GM03348 (cell line): Measurements from ENCODE around the gene REELD1.

Source experiments
- DNase-seq: peaks from one replicate; pipeline ENCODE4 v3.0.0; 2012; ENCODE audit warnings: low spot score

REELD1 gene

DNA sequence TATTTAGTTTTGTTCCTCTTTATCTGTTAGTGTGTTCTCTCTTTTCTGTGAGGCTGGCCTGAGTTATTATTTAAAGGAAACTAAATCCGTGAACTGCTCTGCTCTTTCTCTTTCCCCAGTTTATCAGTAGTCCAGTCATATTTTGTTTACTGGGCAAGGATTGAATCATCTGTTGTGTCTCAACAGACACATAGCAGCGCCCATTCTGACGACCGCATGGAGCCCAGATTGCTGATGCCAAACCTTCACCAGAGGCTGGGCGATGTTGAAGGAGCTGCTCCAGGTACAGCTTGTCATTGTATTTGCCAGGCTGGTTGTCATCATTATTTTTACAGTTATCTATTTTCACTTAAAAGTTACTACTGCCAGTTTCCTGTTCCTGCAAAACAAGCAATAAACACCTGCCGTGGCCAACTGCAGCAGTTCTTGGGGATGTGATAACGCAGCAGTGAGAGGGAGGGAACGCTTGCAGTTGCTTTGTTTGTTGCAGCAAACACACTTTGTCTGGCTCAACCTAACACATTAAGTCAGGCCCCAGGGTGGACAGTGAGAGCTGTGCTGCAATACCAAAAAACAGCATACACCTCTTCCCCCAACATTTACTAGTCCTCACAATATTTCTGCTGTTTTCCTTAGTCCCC lies 10.1 kb downstream of the REELD1 start:
- DNase-seq: no peak

DNA sequence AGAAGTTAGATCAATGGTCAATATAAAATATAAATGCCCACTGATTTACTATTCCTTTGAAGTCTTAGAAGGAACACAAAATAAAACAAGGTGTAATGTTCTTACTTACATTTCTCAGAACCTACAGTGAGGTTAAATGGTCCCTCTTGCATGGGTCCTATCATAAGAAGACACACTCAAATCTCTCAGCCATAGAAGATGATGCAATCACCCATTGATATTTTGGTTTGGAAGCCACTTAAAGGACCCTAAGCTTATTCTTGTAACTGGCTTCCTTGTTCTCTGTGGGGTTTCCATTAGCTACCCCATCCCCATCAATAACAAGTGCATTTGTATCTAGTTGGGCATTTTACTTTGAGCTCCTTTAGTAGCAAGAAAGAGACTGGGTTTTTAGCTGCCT lies 15.1 kb downstream of the REELD1 start:
- DNase-seq: no peak

DNA sequence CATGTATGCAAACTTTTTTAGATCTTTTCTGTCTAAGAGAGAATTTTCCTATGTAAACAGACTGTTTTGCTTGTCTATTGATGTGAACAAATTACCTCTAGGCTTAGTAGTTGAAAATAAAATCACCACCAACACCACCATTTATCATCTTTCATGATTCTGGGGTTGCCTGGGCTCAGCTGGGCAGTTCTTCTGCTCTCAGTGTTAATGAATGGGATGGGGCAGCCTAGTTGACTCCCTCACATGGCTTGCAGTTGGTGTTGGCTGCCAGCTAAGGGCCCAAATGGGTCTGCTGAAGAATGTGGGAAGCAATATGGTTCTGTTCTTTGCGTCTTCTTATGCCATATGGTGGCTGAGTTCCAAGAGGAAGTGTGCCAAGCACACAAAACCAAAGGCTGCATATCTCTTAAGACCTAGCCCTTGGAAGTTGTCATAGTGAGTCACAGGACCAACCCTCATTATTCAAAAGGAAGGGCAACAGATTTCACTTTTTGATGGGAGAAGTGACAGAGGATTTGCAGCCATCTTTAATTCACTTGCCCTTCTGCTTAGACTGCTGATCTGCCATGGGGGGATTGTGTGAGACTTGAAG lies 17.9 kb downstream of the REELD1 start:
- no peak for DNase-seq

DNA sequence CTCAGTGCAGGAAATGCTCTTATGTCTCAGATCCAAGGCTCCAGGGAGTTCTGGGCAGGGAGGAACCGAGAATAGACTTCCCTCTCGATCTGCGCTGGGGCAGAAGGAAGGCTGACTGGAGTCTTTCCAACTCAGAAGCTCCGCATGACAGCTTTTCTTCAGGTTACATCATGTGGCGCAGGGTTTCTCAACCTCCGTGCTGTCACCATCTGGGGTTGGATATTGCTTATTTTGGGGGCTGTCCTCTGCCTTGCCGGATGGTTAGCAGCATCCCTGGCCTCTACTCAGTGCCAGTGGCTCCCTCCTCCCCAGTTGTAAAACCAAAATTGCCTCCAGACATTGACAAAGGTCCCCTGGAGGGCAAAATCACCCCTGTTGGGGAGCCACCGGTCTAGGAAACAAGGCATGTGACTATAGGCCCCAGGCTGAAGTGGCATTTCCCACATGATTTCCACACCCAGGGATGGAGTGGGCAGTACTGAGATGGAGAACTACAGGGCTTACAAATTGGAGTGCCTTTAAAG lies 21.4 kb downstream of the REELD1 start:
- no peak for DNase-seq

DNA sequence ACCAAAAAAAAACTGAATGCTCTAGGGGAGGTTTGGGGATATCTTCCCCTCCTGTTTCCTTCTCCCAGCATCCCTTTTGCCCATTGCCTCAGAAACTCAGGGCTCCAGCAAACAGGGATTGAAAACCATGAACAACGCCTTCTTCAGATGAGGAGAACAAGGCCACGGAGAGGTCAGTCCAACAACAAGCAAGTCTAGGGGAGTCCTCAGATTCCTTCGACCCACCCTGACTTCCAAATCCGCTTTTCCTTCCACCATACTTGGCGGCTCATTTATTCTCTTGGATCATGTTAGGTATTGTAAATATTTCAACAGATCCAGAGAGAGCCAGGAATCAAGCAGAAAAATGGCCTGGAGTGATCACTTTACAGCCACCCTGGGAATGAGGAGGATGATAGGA lies 21.9 kb downstream of the REELD1 start:
- DNase-seq: no peak

DNA sequence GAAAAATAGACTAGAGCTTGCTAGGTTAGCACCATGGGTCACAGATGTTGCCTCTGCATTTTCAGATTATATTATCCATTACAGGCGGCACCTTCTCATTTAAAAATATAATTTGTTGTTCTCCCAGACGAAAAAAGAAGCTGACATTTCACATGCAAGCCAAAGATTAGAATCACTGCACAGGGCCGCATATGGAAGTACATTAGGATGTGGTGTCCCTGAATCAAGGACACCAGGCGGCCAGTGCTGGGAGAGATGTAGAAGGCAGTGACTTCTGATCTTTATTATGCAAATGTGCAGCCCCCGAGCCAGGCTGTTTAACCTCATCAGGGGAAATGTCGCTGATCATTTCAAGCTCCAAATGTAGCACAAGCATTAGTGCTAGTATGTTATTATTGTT lies 22.8 kb downstream of the REELD1 start:
- no peak for DNase-seq

DNA sequence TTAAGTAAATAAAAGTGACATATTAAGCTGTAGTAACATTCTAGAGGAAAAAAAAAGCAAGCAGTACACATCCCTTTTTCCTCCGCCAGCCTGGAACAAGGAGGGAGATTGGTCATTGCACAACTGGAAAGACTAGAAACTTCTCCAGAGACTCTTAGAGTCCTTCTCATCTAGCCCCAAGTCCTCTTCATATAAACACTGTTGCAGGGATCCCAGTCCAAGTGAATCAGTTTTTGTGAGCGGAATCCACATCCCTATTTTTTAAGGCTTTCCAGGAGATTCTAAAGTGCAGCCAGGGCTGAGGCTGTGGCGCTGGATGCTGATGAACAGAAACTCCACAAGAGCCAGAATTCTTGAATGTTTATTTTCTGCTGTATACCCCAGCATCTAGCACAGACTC lies 23.8 kb downstream of the REELD1 start:
- DNase-seq: no peak

DNA sequence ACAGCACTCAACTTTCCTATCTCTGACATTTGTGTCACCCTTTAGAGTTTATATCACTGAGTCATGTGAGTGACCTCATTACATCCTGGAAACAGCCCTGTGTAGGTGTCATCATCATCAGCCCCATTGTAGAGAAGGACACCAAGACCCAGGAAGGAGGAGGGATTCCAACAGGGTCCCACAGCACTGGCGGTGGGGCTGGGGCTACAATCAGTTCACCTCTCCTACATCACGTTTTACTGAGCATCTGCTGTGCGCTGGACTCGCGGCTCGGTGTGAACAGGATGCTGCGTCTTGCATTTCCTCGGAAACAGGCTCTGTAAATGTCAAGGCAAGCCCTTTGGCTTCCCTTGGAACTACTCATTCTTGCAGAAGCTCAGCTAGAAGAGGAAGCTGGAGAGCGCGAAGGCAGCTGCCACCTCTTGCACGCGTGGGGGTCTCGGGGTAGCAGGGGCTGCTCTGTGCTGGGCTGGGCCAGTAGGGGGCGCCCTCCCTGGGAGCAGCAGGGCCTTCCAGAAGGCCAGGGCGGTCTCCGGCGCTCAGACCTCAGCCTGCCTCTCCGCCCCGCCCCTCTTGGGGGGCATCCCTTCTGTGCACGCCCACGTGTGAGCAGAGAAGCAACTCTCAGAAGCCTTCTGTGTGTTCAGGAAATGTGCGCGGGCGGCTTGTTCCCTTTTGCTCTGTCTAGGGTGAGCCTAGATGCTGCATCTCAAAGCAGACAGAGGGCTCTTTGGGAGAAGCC lies 29.0 kb downstream of the REELD1 start:
- DNase-seq: no peak

DNA sequence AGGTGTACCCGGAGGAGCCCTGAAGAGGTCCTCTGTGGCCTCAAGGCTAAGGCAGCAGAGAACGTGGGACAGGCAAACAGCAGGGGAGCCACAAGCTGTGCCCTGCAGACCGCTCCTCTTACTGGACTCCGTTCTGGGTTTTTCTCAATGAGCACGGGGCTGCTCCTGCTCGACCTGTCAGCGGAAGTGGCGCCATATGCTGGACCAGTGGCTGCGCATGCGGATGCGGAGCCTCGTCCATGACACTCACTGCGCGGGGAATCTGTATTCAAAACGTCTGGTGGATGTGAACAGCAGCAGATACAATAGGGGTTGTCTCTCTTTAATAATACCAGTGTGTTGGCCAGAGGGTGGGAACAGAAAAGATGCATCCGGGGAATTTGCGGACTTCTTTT lies 29.5 kb downstream of the REELD1 start:
- no peak for DNase-seq

DNA sequence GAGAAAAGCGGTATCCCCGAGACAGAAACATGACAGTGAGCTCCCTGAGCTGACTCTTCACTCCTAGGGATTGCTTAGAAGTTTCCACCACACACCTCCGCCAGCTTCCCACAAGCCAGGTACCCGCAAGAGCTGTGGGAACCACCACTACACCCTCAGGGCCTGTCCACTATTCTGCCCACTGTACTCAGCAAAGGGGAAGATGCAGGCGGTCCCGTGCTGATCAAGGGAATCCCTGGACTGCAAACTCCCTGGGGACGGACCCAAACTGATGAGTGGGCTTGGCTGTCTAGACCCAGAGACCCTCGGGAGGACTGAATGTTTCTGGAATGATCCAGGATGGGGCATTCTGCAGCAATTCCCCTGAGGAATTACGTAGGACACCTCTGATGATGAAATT lies 30.2 kb downstream of the REELD1 start:
- no peak for DNase-seq

DNA sequence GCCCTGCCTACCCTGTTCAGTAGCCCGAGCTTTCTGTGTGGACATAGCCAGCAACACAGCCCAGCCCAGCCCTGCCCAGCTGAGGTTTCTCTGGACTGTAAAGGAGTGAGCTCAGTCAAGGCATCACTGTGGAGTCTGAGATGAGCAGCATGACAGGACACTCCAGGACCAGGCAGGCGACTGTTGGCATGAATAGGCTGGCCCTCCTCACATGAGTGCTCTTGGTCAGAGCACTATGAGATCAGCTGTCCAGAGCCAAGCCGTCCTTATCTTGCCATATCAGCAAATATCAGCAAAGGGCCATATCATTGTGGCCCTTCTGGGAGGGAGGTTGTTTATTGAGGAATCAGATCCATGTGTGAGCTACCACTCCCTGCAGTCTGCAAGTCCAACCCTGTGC lies 30.9 kb downstream of the REELD1 start:
- DNase-seq: peak; percentile 29

DNA sequence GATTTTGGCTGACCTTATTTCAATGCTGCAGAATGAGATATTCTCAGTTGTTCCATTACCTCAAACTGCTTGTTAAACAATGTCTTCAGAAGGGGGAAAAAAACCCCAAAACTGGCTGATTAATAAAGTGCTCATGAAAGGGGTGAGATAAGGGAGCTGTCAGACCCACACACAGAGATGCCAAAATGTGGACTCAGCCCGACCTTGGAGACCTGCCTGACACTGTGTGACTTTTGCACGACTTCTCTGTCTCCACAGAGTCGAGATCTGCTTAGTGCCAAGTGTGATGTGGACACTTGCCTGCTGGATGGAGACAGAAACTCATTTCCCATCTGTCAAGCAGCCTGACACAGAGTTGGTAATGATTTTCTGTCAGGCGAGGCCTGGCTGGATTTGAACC lies 31.5 kb downstream of the REELD1 start:
- DNase-seq: no peak

DNA sequence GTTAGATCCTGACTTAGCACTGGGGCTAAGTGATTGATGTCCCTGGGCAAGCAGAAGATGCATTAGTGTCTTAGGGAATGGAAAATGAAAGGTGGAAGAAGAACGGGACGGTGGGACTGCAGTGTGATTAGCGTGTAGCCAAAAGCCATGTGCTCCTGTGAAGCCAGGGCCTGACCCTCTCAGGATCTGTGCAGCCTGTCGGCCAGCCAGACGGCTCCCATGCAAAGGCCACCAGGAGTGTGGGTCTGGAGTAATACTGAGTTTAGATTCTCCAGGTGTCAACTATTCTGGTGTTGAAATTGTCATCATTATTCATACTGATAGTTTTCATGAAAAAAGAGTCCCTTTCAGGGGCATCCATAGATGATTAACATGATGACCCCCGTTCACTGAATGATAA lies 32.0 kb downstream of the REELD1 start:
- DNase-seq: no peak

DNA sequence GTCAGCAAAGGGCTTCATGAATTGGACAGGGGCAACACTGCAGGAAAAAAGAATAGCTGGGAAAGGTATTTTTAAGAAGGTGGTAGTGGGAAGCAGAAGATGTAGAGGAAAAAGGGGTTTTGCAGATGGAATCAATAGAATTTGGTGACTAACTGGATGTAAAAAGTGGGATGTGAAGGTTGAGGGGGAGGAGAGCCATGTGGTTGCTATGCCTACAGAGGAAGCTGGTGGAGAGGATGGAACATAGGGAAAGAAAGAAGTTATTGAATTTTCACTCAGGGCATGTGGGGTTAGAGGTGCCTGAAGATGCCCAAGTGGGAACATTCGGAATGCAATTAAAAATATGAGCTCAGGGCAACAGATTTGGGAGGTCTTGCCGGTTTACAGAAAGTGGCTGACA lies 33.0 kb downstream of the REELD1 start:
- DNase-seq: no peak

DNA sequence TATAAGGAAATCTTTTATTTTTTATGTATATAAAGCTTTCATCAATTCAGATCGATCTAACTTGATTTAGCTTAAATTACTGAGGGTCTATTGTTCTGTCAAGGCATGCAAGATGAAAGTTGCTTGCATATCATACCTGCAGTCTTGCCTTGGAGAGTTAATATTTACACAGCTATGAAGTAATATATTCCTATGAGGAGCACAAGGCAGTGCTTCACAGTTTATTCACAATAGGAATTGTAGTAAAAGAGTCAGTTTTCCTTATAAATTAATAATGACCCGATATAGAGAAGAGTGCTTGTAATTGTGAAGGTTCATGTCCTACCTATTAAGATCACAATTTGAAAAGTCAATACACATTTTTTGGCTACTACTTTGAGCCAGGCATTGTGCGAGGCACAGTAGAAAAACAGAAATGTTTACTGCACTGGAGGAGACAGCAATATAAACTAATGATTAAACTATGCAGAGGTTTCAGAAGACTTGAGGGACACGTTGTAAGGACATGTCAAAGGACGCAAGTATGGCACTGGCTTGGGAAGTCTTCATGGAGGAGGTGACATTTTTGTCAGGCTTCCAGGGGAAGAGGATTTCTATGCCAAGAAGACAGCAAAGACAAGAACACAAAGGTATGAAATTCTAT lies 38.8 kb downstream of the REELD1 start:
- no peak for DNase-seq

DNA sequence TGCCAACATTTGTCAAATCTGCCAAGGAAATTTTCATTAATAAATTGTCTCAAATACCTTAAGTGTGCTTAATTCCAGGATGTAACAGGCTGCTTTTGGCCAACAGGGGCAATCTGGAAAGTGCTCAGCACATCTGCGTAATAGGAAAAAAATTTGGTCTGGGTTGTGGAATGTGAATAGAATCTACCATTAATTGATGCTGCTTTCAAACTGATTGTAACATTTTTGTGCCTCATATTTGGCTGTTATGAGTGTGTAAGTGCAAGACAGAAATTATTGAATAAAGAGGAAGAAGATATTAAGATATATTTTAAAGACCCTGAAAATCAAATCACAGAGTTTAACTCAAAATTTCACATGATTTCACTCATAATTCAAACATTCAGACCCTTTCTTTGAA lies 41.1 kb downstream of the REELD1 start:
- DNase-seq: peak; percentile 68

DNA sequence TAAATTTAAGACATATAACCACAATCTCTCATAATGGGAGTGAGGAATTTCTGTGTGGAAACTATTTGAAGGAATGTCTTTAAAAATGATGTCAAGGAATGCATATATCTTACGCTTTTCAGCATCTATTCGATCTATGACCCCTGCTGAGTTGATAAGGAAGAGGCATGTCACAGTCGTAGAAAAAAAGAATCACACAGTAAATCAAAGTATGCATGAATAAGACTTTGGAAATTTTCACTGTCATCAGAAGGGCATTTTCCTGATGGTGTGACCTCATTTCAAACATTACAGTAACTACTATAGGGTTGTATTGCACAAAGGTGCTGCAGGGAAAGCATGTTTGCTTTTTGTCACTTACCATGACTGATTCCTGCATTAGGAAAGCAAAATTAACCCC lies 41.5 kb downstream of the REELD1 start:
- peak; percentile 44 for DNase-seq

DNA sequence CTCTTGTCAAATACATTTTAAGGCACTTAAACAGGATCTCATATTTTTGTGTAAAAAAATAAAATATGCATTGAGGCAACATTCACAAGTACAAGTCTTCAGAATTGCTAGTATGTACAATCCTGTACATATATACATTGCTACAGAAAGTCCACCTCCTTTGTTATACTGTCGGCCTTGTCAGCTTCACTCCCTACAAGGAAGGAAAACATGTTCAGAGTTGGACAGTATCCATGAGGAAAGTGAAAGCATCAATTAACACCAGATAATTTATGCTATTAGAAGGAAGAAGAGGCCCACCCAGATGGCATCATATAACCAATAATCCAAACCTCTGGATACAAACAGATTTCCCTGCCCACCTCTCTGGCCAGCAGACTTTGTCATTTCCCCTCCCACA lies 42.0 kb downstream of the REELD1 start:
- no peak for DNase-seq

DNA sequence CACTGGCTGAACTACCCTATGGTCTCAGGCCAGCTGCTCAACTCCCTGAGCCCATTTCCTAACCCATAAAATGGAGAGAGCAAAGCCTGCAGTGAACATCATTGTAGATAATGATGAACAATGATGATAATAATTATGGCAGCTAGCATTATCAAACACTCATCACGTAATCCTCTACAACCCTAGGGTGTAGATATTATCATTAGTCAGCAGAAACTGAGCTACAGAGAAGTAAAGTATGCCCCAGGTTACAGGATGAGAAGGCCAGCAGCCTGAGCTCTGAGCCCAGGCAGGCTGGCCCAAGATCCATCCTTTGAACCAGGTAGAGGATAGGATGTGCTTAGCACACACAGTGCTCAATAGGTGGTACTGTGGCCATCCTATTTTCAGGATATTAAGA lies 43.2 kb downstream of the REELD1 start:
- DNase-seq: no peak

DNA sequence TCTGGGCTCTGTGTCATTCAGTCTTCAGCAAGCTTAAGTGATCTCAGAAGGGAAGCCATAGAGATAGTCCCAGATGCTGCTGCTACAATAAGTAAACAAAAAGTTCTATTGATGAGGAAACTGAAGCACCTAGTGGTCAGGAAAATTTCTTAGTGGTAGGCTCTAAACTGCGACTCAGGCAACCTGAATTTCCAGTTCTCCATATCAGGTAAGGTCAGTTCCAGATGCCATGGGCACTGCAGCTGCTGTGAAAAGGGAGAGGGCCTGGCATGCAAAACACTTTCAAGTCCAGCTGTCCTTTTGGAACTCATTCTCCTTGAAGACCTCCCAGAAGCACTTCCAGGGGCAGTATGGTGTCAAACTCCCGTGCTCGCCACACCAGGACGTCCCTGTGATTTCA lies 46.2 kb downstream of the REELD1 start:
- no peak for DNase-seq

DNA sequence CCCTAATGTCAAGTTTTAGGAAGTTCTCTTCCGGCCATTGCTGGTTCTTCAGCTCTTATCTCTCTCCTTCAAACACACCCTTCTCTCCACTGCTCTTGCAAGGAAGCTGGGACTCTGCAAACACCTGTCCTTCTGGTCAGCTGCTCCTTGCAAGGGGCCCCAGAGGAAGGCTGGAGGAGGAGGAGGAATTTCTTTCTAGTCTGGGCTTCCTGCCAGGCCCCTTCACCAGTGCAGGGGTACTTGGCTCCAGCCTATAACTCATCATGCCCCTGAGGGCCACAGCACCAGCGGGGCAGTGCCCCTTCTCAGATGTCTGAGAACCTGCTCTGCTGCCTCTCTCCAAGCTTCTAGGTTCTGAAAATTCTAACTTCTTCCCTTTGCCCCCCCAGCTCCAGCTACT lies 46.7 kb downstream of the REELD1 start:
- DNase-seq: no peak

DNA sequence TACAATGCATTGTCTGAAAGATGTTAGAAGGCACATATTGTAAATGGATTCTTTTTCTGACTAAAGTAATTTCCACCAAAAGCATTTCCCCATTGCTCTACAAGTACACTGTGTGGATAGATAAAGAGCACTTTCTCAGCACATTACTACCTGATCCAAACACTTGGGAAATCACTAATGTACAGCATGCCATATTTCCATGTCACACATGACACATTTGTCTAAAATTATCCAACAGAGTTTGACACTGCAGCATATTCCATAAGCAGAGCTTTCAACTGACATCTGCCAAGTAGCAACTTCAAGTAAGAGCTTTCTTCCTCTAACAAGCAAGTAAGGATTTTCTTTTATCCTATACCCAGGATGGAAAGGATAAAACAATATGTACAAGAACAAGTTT lies 49.5 kb downstream of the REELD1 start:
- no peak for DNase-seq

DNA sequence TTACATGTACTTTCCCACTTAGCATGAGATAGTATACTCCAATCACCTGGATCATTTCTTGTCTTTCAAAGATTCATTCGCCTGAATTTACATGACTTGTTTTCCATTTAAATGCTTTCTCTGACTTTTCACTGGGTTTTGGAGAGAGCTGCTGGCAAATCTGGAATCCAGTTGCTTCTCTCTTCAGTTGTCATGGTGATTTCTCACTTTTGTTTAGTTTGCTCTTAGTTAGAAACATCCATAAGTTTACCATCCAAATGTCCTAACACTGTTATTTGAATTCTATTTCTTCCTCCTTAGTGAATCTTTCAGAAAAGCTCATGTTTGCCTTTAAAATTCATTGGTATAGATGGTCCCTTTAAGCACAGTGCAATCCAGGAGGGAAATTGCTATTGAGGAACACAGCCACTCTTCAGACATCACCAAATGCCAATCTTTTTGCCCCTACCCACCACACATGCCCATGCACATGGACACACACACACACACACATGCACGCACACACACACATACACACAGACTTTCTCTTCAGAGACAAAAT lies 51.7 kb downstream of the REELD1 start:
- DNase-seq: no peak
